Osteoblast (primary cell): Measurements from ENCODE around the gene LRP1. TPM values are rescaled to one million over a fixed set of nuclear protein-coding genes. Genes with fewer than 3 reads are reported as not detected.

Experiments
- DNase-seq: peaks from one replicate; pipeline ENCODE4 v3.0.0; 2011; ENCODE audit warnings: low spot score, mixed read lengths; ENCODE audit not compliant: insufficient read length; ENCODE audit errors: missing footprints
- H2AFZ ChIP-seq: 2 replicates; pipeline ENCODE4 v1.6.0; 2011; ENCODE audit warnings: mild to moderate bottlenecking, low read length
- H3K27ac ChIP-seq: 2 replicates; pipeline ENCODE4 v1.5.1; 2011; ENCODE audit warnings: mild to moderate bottlenecking, low read depth, low read length, moderate library complexity
- H3K27me3 ChIP-seq: 2 replicates; pipeline ENCODE4 v1.6.0; 2012; ENCODE audit warnings: mild to moderate bottlenecking, control low read depth, inconsistent platforms, low read length, moderate library complexity; ENCODE audit not compliant: insufficient read depth
- H3K36me3 ChIP-seq: 2 replicates; pipeline ENCODE4 v1.5.1; 2011; ENCODE audit warnings: mild to moderate bottlenecking, low read length, control low read depth, moderate library complexity; ENCODE audit not compliant: insufficient read depth
- H3K4me1 ChIP-seq: 2 replicates; pipeline ENCODE4 v1.5.1; 2011; ENCODE audit warnings: mild to moderate bottlenecking, low read length, control low read depth, moderate library complexity; ENCODE audit not compliant: insufficient read depth
- H3K4me2 ChIP-seq: 2 replicates; pipeline ENCODE4 v1.6.0; 2011; ENCODE audit warnings: mild to moderate bottlenecking, low read length; ENCODE audit not compliant: insufficient read depth
- H3K4me3 ChIP-seq: fragments of 200-600 bp; sonication (generic); 3 replicates; pipeline ENCODE4 v1.5.1; 2012; ENCODE audit warnings: mild to moderate bottlenecking, low read length, inconsistent platforms; ENCODE audit not compliant: insufficient read depth
- H3K79me2 ChIP-seq: 2 replicates; pipeline ENCODE4 v1.6.0; 2012; ENCODE audit warnings: mild to moderate bottlenecking, low read length, control low read depth, inconsistent platforms; ENCODE audit not compliant: insufficient read depth
- H3K9me3 ChIP-seq: 2 replicates; pipeline ENCODE4 v1.5.1; 2011; ENCODE audit warnings: low read depth, low read length, control low read depth
- H4K20me1 ChIP-seq: 2 replicates; pipeline ENCODE4 v1.6.0; 2012; ENCODE audit warnings: mild to moderate bottlenecking, low read length, control low read depth; ENCODE audit not compliant: insufficient read depth
- total RNA-seq: library from RNA; depleted of rRNA; stranded (reverse); fragments of >200 nt; gene quantifications from 2 replicates; pipeline ENCODE4 v1.2.3, GENCODE V29; 2012
- TF ChIP-seq, protein P1 (sequence below): IDR thresholded peaks from 2 replicates; pipeline ENCODE4 v1.5.1; 2011; ENCODE audit warnings: mild to moderate bottlenecking, low read depth, low read length, moderate library complexity; ENCODE audit errors: extremely low read depth

The LRP1 gene
- total RNA-seq, 1 donor, result 744 TPM

DNA sequence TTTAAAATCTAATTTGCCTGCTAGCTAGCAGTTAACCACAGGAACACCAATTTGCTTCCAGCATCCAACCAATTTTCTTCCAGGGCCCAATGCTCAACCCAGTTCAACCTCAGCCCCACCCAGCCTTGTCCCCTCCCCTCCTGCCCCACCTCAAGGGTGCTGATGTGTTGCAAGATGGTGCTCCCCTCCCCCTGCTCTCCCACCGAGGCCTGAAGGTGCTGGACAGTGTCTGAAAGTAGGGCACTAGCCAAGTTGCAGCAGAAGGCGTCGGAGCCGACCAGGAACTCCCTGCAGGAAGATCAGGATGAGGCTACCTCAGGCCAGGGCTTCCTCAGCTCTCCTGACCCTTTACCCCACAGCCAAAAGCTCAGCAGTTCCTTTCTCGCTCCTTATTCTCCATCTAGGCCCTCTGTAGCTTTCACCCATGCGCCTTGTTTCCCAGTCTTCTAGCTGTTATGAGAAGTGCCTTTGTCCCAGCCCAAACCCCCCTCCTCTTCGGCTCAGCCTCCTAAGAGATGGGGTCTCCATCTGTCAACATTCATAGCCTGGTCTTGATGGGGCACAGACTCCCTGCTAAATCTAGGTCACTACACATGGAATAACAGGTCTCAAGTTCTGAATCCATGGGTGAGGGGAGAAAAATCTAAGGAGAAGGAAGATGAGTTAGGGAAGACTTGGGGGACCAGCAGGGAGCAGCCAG, 20.7 kb upstream of the LRP1 start:
- Histone ChIP-seq H3K4me1 (peaks cover 26% of the 10 kb centered on the region), H2AFZ (no peak overlapping the region), H3K9me3 (no peaks in the 10 kb centered on the region), H3K27ac (no peak overlapping the region), H3K4me2 (no peak overlapping the region), H3K27me3 (no peaks in the 10 kb centered on the region), H3K4me3 (no peak overlapping the region), H4K20me1 (peaks cover 22% of the 10 kb centered on the region), H3K36me3 (peaks cover 40% of the 10 kb centered on the region), H3K79me2 (peaks cover 41% of the 10 kb centered on the region)
- peak; percentile 34 for DNase-seq
- TF ChIP-seq, protein P1, sequence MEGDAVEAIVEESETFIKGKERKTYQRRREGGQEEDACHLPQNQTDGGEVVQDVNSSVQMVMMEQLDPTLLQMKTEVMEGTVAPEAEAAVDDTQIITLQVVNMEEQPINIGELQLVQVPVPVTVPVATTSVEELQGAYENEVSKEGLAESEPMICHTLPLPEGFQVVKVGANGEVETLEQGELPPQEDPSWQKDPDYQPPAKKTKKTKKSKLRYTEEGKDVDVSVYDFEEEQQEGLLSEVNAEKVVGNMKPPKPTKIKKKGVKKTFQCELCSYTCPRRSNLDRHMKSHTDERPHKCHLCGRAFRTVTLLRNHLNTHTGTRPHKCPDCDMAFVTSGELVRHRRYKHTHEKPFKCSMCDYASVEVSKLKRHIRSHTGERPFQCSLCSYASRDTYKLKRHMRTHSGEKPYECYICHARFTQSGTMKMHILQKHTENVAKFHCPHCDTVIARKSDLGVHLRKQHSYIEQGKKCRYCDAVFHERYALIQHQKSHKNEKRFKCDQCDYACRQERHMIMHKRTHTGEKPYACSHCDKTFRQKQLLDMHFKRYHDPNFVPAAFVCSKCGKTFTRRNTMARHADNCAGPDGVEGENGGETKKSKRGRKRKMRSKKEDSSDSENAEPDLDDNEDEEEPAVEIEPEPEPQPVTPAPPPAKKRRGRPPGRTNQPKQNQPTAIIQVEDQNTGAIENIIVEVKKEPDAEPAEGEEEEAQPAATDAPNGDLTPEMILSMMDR, result no peak

DNA sequence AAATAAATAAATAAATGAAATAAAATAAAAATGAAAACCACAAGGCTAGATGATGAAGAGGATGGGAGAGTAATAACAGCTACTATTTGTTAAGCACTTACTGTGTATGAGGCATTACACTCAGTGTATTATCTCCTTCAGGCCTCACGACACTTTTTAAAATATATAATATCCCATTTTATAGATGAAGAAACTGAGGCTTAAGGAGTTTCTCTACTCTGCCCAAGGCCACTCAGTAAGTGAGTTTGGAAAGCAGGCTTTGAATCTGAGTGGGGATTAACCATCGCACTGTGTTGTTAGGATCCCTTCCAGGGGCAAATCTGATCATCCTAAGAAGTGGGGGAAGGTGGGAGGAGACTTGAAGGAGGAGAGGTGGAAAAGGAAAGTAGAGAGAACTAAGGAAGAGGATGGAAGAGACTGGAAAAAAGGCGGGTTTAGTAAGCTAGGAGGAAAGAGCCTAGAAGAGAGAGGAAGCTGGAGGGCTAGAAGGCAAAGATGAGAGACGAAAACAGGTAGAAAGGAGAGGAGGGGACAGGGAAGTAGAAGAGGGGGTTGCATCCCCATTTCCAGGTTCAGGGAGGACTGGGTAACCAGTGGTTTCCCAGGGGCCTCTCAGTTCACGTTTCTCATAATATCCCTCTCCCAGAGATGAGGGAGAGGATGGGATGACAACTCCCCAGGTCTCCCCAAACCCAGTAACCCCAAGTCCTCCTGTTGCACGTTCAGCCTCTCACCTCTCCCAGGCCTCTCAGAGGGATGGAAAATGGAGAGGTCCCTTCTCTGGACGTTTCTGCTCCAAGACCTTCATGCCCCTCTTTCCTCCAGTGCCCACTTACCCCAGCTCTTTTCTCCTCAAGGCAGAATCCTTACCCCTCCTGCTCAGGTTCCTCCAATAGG, 18.8 kb upstream of the LRP1 start:
- Histone ChIP-seq H2AFZ (no peak overlapping the region), H3K4me3 (peak overlapping the region; percentile 88), H3K9me3 (no peaks in the 10 kb centered on the region), H3K4me2 (peak overlapping the region; percentile 90), H3K36me3 (peaks cover 30% of the 10 kb centered on the region), H3K4me1 (peaks cover 29% of the 10 kb centered on the region), H3K27me3 (no peaks in the 10 kb centered on the region), H3K27ac (no peak overlapping the region), H3K79me2 (peaks cover 41% of the 10 kb centered on the region), H4K20me1 (peaks cover 22% of the 10 kb centered on the region)
- TF ChIP-seq, protein P1, result no peak
- DNase-seq, result peak; percentile 81

DNA sequence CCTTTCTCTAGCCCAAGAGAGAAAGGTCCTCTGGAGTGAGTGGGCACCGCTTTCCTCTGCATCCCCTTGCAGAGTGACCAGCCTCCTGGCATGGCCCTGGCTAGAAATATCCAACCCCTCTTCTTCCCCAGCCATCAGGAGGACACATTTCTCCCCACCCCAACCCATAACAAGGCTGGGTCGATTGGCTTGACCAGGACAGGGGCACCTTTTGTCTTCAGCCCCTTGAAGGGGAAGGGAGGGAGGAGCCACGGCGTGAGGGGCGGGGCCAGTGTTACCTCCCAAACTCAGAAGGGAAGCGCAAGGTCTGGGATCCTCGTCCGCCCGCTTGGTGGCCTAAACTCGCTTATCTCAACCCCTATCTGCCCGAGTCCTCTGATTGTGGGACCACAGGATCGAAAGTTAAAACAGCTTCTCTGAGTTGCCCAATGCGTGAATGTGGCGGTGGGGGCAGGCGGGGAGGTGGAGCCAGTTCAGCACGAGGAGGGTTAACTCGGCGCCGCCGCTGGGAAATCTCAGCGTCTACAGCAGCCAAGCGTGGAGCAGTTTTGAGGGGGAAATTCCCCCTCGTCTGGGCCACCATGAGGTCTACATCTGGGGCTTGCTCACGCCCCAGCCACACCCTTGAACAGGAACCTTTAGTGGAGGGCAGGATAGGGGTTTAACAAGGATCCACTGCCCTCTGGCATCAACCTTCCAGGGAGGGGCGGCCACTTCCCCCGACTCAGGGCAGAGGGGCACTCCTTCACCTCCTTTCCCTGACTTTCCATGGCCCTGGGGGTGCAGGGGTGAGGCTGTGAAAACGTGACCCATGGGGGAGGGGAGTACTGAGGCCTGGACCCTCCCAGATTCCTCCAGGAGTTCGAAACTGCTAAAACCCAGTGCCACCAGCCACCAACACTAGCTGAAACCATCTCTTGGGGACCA, 17.9 kb upstream of the LRP1 start:
- DNase-seq, result peak; percentile 93
- Histone ChIP-seq H3K4me3 (peak overlapping the region; percentile 88), H4K20me1 (peaks cover 20% of the 10 kb centered on the region), H3K27ac (peak overlapping the region; percentile 98), H3K4me2 (peak overlapping the region; percentile 90), H3K79me2 (peaks cover 41% of the 10 kb centered on the region), H3K4me1 (peaks cover 29% of the 10 kb centered on the region), H3K36me3 (peaks cover 25% of the 10 kb centered on the region), H2AFZ (peak overlapping the region; percentile 62), H3K9me3 (no peaks in the 10 kb centered on the region), H3K27me3 (no peaks in the 10 kb centered on the region)
- TF ChIP-seq, protein P1, result no peak
